GM18909 (cell line): ENCODE results near the gene BCAN.

Source experiments
- ATAC-seq: cut with Tn5 transposase; IDR thresholded peaks from one replicate; pipeline ENCODE4 v1.9.1; 2021; ENCODE audit warnings: mild to moderate bottlenecking; ENCODE audit not compliant: unreplicated experiment, poor library complexity

BCAN gene

DNA sequence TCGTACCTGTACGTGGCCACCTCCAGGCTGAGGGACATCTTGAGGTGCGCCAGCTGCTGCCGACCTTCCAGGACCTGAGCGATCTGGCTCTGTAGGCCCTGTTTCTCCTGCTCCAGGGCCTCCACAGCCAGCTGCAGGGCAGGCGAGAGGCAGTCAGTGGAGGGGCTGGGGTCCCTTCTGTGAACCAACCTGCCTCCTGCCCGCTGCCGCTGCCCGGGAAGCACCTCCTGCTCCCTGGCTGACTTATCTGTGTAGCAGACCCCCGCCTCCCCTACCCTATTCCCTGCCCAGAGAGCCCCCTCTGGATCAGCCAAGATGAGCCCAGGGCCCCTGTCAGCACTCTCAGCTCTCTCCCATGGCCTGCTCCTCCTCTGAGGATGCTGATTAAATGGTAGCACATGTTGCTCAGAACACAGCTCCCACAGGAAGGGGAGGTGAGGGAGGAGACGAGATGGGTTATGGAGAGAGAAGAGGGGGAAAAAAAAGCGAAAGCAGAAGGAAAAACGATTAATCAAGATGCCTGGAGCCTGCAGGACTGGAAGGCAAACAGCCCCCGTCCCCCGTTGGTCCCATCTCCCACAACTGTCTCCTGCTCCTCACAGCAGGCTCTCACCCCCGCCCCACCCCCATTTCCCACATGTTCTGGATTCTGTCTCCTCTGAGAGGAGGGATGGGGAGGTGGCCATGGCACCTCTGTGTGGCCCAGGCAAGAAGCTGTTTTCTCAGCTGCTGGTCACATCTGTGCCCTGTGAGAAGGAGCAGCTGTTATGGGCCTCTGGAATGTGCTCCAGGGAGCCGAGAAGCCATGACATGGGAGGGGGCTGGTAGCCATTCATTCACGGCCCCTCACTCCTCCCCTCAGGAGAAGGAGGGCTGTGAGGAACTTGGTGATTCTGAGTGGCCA lies 33.5 kb downstream of the BCAN start:
- ATAC-seq: no peak

DNA sequence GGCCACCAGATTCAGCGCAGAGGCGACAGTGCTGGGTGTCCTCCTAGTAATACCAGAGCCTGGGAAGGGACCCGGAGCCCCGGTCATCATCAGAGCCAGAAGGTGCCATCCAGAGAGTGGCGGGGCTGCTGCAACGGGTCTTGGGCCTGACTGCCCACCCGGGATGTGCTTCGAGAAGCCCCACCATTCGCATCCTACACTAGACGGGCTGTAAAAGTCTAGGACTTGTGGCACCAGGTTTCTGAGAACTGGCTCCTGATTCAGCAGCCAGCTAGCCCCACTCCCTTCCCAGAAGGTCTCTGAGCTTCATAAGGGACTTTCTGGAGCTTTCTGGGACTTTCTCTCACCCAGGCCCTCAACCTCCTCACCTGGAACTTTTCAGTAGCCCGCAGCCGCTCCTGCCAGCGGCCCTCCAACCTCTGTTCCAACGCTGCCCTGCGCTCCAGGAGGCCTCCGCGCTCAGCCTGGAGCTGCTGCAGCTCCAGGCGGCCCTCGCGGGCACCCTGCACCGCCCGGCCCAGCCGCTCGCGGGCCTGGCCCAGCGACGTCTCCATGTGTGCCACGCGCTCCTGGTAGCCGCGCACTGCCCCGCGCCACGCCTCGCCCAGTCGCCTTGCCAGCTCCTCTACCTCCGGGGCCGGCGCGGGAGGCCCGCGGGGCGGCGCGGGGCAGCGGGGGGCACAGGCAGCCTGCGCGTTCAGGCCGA lies 34.4 kb downstream of the BCAN start:
- no peak for ATAC-seq

DNA sequence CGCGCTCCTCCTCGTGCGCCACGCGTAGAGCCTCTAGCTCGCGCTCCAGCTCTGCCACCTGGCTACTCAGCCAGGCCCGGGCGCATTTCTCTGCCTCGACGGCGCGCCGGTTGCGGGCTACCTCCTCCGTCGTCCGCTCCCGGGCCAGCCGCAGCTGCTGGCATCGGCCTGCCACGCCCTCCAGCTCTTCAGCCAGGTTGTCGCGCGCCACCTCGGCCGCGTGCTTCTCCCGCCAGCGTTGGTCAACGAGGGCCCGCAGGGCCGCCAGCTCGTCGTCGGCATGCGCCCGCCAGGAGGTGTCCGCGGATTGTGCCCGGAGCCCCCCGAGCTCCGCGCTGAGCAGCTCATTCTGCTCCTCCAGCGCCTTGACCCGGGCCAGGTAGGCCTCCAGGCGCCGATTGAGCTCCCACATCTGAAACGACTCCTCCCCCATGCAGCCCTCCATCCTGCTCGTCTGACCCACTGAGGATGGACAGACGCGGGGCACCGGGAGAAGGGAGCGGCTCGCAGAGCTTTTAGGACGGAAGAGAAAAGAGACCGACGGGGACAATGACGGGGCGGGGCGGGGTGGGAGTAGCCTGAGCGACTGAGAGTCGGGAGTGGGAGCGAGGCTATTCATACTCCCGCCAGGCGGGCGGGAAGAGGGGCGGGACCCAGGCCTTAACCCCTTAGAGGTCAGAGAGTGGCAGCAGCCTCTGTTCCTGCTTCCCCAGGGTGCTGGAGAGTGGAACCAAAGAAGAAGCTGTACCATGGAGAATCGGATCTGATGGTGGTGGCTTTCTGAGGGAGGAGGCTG lies 35.1 kb downstream of the BCAN start, which contains the start of gene NES:
NES (minus strand) TSS at position 588 of the 796 bp plus-strand sequence; CDS start at position 445, 143 bp downstream.
- ATAC-seq: no peak

DNA sequence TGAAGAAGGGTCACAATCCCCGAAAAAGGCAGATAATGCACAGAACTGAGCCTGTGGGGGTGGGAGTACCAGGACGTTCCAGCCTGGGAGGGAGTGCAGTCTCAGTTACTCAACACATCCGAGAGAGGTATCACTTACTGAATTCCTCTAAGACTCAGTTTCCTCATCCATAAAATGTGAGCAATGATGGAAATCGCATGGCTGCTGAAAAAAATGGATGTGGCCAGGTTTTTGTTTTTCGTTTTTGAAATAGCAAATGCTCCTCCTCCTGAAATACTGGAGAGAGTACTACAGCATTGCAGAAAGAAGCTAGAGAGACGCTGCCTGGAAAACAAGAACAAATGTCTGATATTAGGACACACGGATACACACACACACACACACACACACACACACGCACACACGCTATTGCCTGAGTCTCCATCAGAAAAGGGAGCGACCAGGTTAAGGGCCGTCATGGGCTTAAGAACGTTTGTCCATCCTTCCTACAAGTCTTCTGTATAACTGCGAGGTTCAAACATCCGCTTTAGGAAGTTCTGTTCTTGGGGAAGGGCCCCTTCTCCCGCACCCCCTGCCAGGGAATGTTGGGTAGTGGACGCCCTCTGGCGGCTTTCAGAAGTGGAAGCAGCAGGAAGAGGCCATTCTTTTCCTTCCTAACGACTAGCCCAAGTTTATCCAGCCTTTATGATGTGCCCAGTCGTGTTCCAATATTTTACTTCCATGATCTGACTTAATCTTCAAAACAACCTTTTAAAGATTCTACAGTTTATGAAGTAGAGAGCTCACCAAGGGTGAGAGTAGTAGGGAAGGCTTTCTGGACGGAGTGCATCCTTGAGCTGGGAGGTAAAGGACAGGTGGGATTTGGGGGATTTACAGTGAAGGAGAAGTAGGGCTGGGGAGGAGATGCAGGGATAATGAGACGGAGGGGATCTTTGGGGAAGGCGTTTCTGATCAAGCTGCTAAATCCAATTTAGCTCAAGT lies 36.0 kb downstream of the BCAN start:
- ATAC-seq: no peak

DNA sequence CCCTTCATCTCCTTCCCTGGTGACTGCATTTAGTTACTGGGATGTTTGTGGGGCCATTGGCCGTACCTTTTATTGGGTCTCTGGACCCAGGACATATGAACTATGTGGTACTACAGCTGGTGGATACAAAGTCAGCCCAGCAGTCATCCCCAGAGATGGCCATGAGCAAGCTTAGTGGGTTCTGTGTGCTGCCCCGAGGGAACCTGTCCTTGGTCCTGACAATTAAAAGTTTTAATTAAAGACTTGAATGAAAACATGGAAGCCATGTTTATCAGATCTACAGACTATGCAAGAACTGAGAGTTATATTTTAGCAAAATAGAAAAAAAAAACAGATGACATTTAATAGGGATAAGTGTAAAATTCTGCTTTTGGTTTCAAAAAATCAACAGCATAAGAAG lies 38.1 kb downstream of the BCAN start:
- ATAC-seq: no peak

DNA sequence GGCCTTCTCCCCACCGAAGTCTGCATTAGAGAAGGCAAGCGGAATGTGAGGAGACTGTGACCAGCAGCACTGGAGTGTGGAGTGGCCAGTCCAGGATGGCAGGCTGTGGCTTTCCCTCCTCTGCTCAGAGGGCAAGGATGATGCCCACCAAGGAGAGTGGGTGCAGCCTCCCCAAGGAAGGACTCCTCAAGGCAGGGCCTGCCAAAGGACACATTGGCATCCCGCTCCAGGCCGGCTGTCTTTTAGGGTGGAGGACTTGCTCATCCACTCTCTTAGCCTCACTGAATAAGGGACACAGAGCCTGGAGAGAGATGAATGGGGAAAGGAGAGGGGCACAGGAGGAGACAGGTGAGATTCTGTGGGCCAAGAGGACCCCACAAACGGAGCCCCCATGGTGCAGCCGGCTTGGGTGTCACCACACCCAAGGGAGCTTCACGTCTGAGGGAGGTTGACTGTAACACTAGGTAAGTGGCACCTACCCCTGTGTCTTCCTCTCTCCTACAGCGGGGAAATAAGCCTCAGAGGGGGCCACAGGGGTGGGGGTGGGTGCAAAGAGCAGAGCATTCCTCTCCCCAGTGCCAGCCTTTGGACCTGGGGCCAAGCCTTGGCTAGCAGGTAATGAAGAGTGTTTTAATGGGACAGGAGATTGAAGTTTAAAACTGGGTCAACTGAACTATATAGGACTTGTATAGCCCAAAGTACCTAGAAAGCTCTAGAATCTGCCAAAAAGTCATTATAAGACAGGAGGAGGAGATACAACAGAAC lies 39.5 kb downstream of the BCAN start:
- ATAC-seq: no peak

DNA sequence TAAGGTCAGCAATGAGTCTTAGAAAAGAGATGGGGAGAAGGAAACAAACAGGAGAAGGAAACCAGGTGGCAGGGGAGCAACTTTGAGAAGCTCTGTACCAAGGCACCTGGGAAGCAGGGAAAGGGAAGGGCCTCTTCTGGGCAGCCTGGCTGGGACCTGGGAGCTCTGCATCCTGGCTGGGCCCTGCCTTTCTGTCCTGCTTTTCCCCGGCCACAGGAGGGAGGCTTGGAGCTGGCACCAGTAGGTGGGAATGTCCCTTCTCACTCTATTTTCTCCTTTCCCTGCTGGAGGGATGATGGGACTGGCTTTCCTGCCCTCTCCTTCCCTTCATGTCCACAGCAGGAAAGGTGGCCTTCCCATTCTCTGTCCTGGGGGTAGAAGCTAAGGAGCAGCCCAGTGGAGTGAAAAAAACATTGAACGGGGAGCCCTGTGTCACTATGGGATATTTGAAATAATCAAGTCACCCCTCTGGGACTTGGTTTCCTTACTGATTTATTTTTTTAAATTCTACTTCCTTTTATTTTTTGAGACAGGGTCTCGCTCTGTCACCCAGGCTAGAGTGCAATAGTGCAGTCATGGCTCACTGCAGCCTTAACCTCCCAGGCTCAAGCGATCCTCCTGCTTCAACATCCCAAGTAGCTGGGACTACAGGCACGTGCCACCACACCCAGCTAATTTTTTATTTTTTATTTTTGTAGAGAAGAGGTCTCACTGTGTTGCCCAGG lies 40.4 kb downstream of the BCAN start:
- no peak for ATAC-seq

- ATAC-seq: no peak
Observed at GRCh38 chr1:156684227-156684782, 42.4 kb downstream of the BCAN start.

DNA sequence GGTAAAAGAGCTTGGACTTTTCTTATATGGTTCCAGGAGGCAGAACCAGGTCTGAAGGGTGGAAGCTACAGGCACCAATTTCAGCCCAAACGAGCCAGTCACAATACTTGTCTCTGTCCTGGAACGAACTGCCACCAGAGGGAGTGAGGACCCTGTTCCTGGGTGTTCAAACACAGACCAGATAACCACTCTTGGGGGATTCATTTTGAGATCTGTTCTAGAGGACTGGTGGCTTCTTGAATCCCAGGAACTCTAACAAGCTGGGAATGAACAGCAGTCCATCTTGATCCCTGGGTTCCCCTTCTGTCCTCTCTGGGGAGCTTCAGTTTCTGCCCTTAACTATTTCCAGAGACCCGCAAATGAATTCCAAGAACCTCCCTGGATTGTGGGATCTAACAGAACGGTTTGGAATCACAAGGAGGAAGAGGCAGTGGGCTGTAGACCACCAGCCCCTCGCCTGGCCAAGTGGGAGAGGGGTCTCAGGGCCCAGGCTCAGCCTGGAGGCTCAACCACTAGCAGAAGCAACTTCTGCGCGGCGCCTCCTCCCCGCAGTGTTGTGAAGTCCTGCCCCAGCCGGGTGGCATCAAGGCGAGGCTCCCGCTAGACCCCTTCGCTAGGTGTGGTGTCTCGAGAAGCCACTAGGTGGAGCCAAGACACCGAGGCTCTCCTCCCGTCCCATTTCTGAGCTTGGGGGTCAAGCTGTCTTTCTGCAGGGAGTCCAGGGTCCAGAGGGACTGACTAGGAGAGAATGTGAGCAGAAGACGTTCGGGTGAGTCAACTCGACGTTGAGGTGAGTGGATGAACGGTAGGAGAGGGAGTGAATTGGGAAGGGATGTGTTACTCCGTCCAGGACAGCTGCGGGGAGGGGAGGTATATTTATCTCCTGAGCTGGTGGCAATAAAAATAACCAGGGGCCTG lies 47.4 kb downstream of the BCAN start:
- ATAC-seq: peak; percentile 56

DNA sequence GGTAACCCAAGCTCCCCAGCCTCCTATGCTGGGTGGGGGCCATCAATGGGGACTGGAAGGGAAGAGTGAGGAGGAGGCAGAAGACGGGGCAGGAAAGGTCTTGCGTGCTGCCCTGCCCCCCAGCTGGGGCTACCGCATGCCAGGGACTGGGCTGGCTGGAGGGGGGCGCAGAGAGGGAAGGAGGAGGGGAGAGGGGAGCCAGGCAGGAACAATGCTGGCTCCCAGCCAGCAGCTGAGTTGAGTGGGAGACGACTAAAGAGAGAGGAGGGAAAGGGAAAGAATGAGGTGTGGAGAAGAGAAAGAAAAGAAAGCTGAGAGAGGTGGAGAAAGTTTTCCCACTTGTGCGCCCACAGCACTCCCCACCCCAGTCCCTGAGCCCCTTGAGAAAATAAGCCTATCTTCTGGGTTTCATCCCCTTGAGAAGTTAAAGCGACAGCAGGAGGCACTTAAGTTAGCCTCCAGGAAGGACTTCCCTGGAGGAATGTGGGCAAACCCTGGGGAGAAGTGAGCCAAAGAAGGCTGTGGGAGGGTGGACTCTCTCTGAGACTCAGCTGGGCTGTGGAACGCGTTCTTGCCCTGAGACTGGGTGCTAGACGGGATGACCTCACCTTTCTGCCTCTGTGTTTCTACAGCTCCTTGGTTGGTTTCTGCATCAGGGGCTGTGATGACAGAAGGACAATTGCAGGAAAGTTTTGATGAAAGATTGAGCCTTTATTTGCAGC lies 48.2 kb downstream of the BCAN start:
- no peak for ATAC-seq

GRCh38 chr1:156690675-156691036 lies 48.7 kb downstream of the BCAN start:
- no peak for ATAC-seq

- no peak for ATAC-seq
Observed at GRCh38 chr1:156691191-156691590, 49.3 kb downstream of the BCAN start.

GRCh38 chr1:156691665-156692440 lies 49.9 kb downstream of the BCAN start:
- ATAC-seq: no peak

- ATAC-seq: no peak
Observed at GRCh38 chr1:156692441-156692924, 50.6 kb downstream of the BCAN start.
